GM21447 (cell line): ENCODE results near the gene ADGRG6.

Experiments
- ATAC-seq: cut with Tn5 transposase; IDR thresholded peaks from one replicate; pipeline ENCODE4 v1.9.1; 2021; ENCODE audit not compliant: unreplicated experiment

ADGRG6 gene

GRCh38 chr6:142374091-142374770, 72.4 kb downstream of the ADGRG6 start:
- ATAC-seq = no peak

GRCh38 chr6:142374965-142375733, 73.3 kb downstream of the ADGRG6 start:
- ATAC-seq = no peak

- no peak for ATAC-seq
Measured at GRCh38 chr6:142376115-142376514, 74.3 kb downstream of the ADGRG6 start.

- ATAC-seq = no peak
Measured at GRCh38 chr6:142376800-142377496, 75.1 kb downstream of the ADGRG6 start.

GRCh38 chr6:142377497-142377848, 75.7 kb downstream of the ADGRG6 start:
- ATAC-seq = no peak

GRCh38 chr6:142378138-142378875, 76.5 kb downstream of the ADGRG6 start:
- ATAC-seq = no peak

- no peak for ATAC-seq
Measured at GRCh38 chr6:142380626-142381025, 78.8 kb downstream of the ADGRG6 start.

GRCh38 chr6:142381181-142381580, 79.4 kb downstream of the ADGRG6 start:
- ATAC-seq = no peak

- ATAC-seq = no peak
Measured at GRCh38 chr6:142381845-142382378, 80.1 kb downstream of the ADGRG6 start.

GRCh38 chr6:142384519-142385254, 82.9 kb downstream of the ADGRG6 start:
- no peak for ATAC-seq

GRCh38 chr6:142385352-142385751, 83.5 kb downstream of the ADGRG6 start:
- ATAC-seq = no peak

GRCh38 chr6:142386657-142387056, 84.8 kb downstream of the ADGRG6 start:
- no peak for ATAC-seq

GRCh38 chr6:142387997-142388815, 86.4 kb downstream of the ADGRG6 start:
- peak; percentile 60 for ATAC-seq

GRCh38 chr6:142395266-142395665, 93.5 kb downstream of the ADGRG6 start:
- no peak for ATAC-seq

- peak; percentile 96 for ATAC-seq
Measured at GRCh38 chr6:142395768-142396231, 94.0 kb downstream of the ADGRG6 start.

- ATAC-seq = no peak
Measured at GRCh38 chr6:142398353-142398752, 96.5 kb downstream of the ADGRG6 start.

- no peak for ATAC-seq
Measured at GRCh38 chr6:142399739-142400138, 97.9 kb downstream of the ADGRG6 start.

GRCh38 chr6:142400495-142400894, 98.7 kb downstream of the ADGRG6 start:
- no peak for ATAC-seq

- ATAC-seq = no peak
Measured at GRCh38 chr6:142401838-142402237, 100.0 kb downstream of the ADGRG6 start.
